ENCODE results near the gene FSTL3. TPM values are rescaled to one million over a fixed set of nuclear protein-coding genes. Genes with fewer than 3 reads are reported as not detected.

Gene FSTL3
- total and polyA plus RNA-seq, 2 of the 8 experiments (the other 6 are each of a cell fraction or from before 2014, with no cell fraction given), result 8.1 to 11.8 TPM

DNA sequence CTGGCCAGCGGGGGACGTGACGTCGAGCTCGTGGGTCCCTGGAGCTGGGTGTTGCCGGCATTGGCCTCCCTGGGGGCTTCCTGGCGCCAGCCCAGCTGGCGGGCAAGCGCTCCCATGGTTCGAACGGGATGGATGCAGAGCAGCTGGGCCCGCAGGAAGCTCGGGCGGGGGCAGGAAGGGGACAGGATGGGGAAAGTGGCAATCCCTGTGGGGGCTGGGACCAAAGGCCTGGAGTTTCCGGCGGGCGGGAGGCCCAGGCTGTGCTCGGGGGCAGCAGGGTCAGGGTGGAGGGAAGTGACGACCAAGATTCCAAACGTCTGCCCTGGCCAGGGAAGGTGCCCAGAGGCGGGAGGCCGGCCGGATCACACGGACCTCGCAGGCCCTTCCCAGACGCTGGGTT, 51.8 kb downstream of the FSTL3 start (continued):
- TF ChIP-seq, protein P1, sequence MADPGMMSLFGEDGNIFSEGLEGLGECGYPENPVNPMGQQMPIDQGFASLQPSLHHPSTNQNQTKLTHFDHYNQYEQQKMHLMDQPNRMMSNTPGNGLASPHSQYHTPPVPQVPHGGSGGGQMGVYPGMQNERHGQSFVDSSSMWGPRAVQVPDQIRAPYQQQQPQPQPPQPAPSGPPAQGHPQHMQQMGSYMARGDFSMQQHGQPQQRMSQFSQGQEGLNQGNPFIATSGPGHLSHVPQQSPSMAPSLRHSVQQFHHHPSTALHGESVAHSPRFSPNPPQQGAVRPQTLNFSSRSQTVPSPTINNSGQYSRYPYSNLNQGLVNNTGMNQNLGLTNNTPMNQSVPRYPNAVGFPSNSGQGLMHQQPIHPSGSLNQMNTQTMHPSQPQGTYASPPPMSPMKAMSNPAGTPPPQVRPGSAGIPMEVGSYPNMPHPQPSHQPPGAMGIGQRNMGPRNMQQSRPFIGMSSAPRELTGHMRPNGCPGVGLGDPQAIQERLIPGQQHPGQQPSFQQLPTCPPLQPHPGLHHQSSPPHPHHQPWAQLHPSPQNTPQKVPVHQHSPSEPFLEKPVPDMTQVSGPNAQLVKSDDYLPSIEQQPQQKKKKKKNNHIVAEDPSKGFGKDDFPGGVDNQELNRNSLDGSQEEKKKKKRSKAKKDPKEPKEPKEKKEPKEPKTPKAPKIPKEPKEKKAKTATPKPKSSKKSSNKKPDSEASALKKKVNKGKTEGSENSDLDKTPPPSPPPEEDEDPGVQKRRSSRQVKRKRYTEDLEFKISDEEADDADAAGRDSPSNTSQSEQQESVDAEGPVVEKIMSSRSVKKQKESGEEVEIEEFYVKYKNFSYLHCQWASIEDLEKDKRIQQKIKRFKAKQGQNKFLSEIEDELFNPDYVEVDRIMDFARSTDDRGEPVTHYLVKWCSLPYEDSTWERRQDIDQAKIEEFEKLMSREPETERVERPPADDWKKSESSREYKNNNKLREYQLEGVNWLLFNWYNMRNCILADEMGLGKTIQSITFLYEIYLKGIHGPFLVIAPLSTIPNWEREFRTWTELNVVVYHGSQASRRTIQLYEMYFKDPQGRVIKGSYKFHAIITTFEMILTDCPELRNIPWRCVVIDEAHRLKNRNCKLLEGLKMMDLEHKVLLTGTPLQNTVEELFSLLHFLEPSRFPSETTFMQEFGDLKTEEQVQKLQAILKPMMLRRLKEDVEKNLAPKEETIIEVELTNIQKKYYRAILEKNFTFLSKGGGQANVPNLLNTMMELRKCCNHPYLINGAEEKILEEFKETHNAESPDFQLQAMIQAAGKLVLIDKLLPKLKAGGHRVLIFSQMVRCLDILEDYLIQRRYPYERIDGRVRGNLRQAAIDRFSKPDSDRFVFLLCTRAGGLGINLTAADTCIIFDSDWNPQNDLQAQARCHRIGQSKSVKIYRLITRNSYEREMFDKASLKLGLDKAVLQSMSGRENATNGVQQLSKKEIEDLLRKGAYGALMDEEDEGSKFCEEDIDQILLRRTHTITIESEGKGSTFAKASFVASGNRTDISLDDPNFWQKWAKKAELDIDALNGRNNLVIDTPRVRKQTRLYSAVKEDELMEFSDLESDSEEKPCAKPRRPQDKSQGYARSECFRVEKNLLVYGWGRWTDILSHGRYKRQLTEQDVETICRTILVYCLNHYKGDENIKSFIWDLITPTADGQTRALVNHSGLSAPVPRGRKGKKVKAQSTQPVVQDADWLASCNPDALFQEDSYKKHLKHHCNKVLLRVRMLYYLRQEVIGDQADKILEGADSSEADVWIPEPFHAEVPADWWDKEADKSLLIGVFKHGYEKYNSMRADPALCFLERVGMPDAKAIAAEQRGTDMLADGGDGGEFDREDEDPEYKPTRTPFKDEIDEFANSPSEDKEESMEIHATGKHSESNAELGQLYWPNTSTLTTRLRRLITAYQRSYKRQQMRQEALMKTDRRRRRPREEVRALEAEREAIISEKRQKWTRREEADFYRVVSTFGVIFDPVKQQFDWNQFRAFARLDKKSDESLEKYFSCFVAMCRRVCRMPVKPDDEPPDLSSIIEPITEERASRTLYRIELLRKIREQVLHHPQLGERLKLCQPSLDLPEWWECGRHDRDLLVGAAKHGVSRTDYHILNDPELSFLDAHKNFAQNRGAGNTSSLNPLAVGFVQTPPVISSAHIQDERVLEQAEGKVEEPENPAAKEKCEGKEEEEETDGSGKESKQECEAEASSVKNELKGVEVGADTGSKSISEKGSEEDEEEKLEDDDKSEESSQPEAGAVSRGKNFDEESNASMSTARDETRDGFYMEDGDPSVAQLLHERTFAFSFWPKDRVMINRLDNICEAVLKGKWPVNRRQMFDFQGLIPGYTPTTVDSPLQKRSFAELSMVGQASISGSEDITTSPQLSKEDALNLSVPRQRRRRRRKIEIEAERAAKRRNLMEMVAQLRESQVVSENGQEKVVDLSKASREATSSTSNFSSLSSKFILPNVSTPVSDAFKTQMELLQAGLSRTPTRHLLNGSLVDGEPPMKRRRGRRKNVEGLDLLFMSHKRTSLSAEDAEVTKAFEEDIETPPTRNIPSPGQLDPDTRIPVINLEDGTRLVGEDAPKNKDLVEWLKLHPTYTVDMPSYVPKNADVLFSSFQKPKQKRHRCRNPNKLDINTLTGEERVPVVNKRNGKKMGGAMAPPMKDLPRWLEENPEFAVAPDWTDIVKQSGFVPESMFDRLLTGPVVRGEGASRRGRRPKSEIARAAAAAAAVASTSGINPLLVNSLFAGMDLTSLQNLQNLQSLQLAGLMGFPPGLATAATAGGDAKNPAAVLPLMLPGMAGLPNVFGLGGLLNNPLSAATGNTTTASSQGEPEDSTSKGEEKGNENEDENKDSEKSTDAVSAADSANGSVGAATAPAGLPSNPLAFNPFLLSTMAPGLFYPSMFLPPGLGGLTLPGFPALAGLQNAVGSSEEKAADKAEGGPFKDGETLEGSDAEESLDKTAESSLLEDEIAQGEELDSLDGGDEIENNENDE (IDR thresholded peaks at IDR 0.05; ENCODE audit: insufficient replicate concordance, low read length), result no peak
- TF ChIP-seq GTF2F1 (IDR thresholded peaks at IDR 0.05; ENCODE audit: borderline replicate concordance, low read depth, low read length), result no peak
- TF ChIP-seq JUN (IDR thresholded peaks at IDR 0.05; ENCODE audit: low read depth, low read length), result no peak
- no peak for TF ChIP-seq NRF1 (IDR thresholded peaks at IDR 0.05; ENCODE audit: low read depth, low read length)
- TF ChIP-seq, protein P2, sequence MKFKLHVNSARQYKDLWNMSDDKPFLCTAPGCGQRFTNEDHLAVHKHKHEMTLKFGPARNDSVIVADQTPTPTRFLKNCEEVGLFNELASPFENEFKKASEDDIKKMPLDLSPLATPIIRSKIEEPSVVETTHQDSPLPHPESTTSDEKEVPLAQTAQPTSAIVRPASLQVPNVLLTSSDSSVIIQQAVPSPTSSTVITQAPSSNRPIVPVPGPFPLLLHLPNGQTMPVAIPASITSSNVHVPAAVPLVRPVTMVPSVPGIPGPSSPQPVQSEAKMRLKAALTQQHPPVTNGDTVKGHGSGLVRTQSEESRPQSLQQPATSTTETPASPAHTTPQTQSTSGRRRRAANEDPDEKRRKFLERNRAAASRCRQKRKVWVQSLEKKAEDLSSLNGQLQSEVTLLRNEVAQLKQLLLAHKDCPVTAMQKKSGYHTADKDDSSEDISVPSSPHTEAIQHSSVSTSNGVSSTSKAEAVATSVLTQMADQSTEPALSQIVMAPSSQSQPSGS (IDR thresholded peaks at IDR 0.05; ENCODE audit: low read length), result no peak
- no peak for TF ChIP-seq POU5F1 (IDR thresholded peaks at IDR 0.05; ENCODE audit: low read depth, low read length)
